HEK293 (cell line): ENCODE data around the gene RTN4RL2.
A peak's percentile ranks its signal among the peaks of the same experiment; 100 is the strongest.

Experiments used
- CTCF ChIA-PET: fragments of 350-600 bp; formaldehyde crosslinking; extraction: SDS; loops from one replicate; lab custom pipeline; 2021; ENCODE audit warnings: antibody characterized with exemption; lab: Yijun Ruan, JAX
- POLR2A ChIA-PET: fragments of 300-600 bp; formaldehyde crosslinking; extraction: SDS; loops from one replicate; lab custom pipeline; 2020; ENCODE audit warnings: antibody characterized with exemption, inconsistent platforms; lab: Yijun Ruan, JAX
- H3K27ac ChIP-seq: fragments of 200-500 bp; sonication (Bioruptor generic); 2 replicates; pipeline ENCODE4 v1.5.1; 2014; ENCODE audit warnings: low read depth, low read length, control low read depth, inconsistent platforms; ENCODE audit errors: extremely low read depth
- H3K36me3 ChIP-seq, 2 experiments: fragments of 200-500 bp in 1 of 2; sonication (Bioruptor generic) in 1 of 2; 1 replicate in 1 of 2; 2 replicates in 1 of 2; pipeline ENCODE4 v1.5.1; 2014 to 2017; ENCODE audit warnings: inconsistent platforms in 2 of 2, low read length in 2 of 2; ENCODE audit not compliant: control insufficient read depth in 2 of 2, insufficient read depth in 1 of 2
- H3K4me1 ChIP-seq: fragments of 200-500 bp; sonication (Bioruptor generic); 2 replicates; pipeline ENCODE4 v1.5.1; 2014; ENCODE audit warnings: mild to moderate bottlenecking, low read length, inconsistent platforms; ENCODE audit not compliant: control insufficient read depth, insufficient read depth
- H3K4me3 ChIP-seq: 2 replicates; pipeline ENCODE4 v1.5.1; 2011; ENCODE audit warnings: low read depth, mild to moderate bottlenecking, control low read depth, low read length, moderate library complexity
- H3K9me3 ChIP-seq: fragments of 200-500 bp; sonication (Bioruptor generic); 2 replicates; pipeline ENCODE4 v1.5.1; 2014; ENCODE audit warnings: low read depth, low read length, inconsistent platforms; ENCODE audit not compliant: control insufficient read depth, insufficient read depth
- CTCF ChIP-seq: fragments of 450-650 bp; formaldehyde crosslinking; IDR thresholded peaks from 2 replicates; pipeline ENCODE4 v1.5.1; 2016; ENCODE audit warnings: missing biosample characterization, missing genetic modification characterization
- GLIS1 ChIP-seq: fragments of 450-650 bp; formaldehyde crosslinking; IDR thresholded peaks from 2 replicates; pipeline ENCODE4 v1.5.1; 2016; ENCODE audit warnings: missing biosample characterization, missing genetic modification characterization
- GLIS2 ChIP-seq: fragments of 450-650 bp; formaldehyde crosslinking; IDR thresholded peaks from 2 replicates; pipeline ENCODE4 v1.5.1; 2016; ENCODE audit warnings: missing biosample characterization, missing genetic modification characterization
- MEIS1 ChIP-seq: sonication (generic); formaldehyde crosslinking; IDR thresholded peaks from 2 replicates; pipeline ENCODE4 v1.8.1; 2022; ENCODE audit warnings: missing genetic modification reagents, mild to moderate bottlenecking, borderline replicate concordance
- PRDM6 ChIP-seq: fragments of 450-650 bp; formaldehyde crosslinking; IDR thresholded peaks from 2 replicates; pipeline ENCODE4 v1.5.1; 2017; ENCODE audit warnings: missing biosample characterization, missing genetic modification characterization
- SP7 ChIP-seq: fragments of 450-650 bp; formaldehyde crosslinking; IDR thresholded peaks from 2 replicates; pipeline ENCODE4 v1.5.1; 2016; ENCODE audit warnings: missing biosample characterization, missing genetic modification characterization
- ZFP3 ChIP-seq: fragments of 450-650 bp; formaldehyde crosslinking; IDR thresholded peaks from 2 replicates; pipeline ENCODE4 v1.5.1; 2016; ENCODE audit warnings: low read depth, missing biosample characterization, missing genetic modification characterization
- ZNF132 ChIP-seq: fragments of 450-650 bp; formaldehyde crosslinking; IDR thresholded peaks from 2 replicates; pipeline ENCODE4 v1.5.1; 2017; ENCODE audit warnings: missing biosample characterization, missing genetic modification characterization, borderline replicate concordance
- ZNF174 ChIP-seq: fragments of 450-650 bp; formaldehyde crosslinking; IDR thresholded peaks from 2 replicates; pipeline ENCODE4 v1.5.0; 2017; ENCODE audit warnings: missing biosample characterization, mild to moderate bottlenecking, missing genetic modification characterization
- ZNF2 ChIP-seq: fragments of 450-650 bp; formaldehyde crosslinking; IDR thresholded peaks from 2 replicates; pipeline ENCODE4 v1.5.1; 2016; ENCODE audit warnings: missing biosample characterization, missing genetic modification characterization
- ZNF292 ChIP-seq: fragments of 450-650 bp; formaldehyde crosslinking; IDR thresholded peaks from 2 replicates; pipeline ENCODE4 v1.5.1; 2016; ENCODE audit warnings: low read depth, missing biosample characterization, missing genetic modification characterization, borderline replicate concordance
- ZNF518A ChIP-seq: fragments of 450-650 bp; formaldehyde crosslinking; conservative IDR thresholded peaks from 2 replicates; pipeline ENCODE4 v1.5.1; 2016; ENCODE audit warnings: low read depth, missing biosample characterization, missing genetic modification characterization
- ZNF521 ChIP-seq: fragments of 450-650 bp; formaldehyde crosslinking; IDR thresholded peaks from 2 replicates; pipeline ENCODE4 v1.5.1; 2017; ENCODE audit warnings: missing biosample characterization, mild to moderate bottlenecking, missing genetic modification characterization
- ZNF558 ChIP-seq: fragments of 450-650 bp; formaldehyde crosslinking; IDR thresholded peaks from 2 replicates; pipeline ENCODE4 v1.5.1; 2016; ENCODE audit warnings: missing biosample characterization, missing genetic modification characterization
- ZNF626 ChIP-seq: fragments of 450-650 bp; sonication (Bioruptor Pico); formaldehyde crosslinking; IDR thresholded peaks from 2 replicates; pipeline ENCODE4 v1.5.1; 2018; ENCODE audit warnings: missing biosample characterization, missing genetic modification characterization, inconsistent platforms
- ZNF837 ChIP-seq: fragments of 450-650 bp; formaldehyde crosslinking; IDR thresholded peaks from 2 replicates; pipeline ENCODE4 v1.5.1; 2016; ENCODE audit warnings: missing biosample characterization, missing genetic modification characterization
- ZSCAN4 ChIP-seq: fragments of 450-650 bp; formaldehyde crosslinking; IDR thresholded peaks from 2 replicates; pipeline ENCODE4 v1.5.1; 2017; ENCODE audit warnings: missing biosample characterization, missing genetic modification characterization

RTN4RL2 gene

GRCh38 chr11:57476047-57476756 lies 15.9 kb downstream of the RTN4RL2 start:
- Histone ChIP-seq H3K27ac (no peak overlapping the region), H3K9me3 (no peaks in the 10 kb centered on the region), H3K36me3 (peaks cover 0 to 11% of the 10 kb centered on the region in 2 experiments; a peak in 1 of 3 replicates), H3K4me1 (no peaks in the 10 kb centered on the region), H3K4me3 (no peak overlapping the region)
- TF ChIP-seq ZSCAN4: no peak
- POLR2A ChIA-PET: no interaction called here
- CTCF ChIA-PET: interaction anchor here (8.9 kb wide), 1 partner anchor 18 kb away, joined by 140 read pairs; the partner anchor contains the start of gene RTN4RL2

GRCh38 chr11:57476757-57477506 lies 16.6 kb downstream of the RTN4RL2 start:
- Histone ChIP-seq H3K9me3 (no peaks in the 10 kb centered on the region), H3K4me3 (no peak overlapping the region), H3K36me3 (peaks cover 0 to 7% of the 10 kb centered on the region in 2 experiments; a peak in 1 of 3 replicates), H3K27ac (no peak overlapping the region), H3K4me1 (no peaks in the 10 kb centered on the region)
- CTCF ChIA-PET: interaction anchor here (0.9 to 8.9 kb wide), 4 partner anchors 16 to 133 kb away, joined by 3 to 140 read pairs (median 6); partner anchors contain the start of gene RTN4RL2
- TF ChIP-seq ZNF292 (tag by site-specific recombination) (no peak), ZFP3 (tag by site-specific recombination) (no peak), ZNF174 (tag by site-specific recombination) (no peak), ZNF132 (tag by site-specific recombination) (no peak), SP7 (no peak), GLIS1 (tag by site-specific recombination) (peak; percentile 71), CTCF (tag by site-specific recombination) (0 out of 2 replicates have a peak, but pooled peaks have one; percentile 18), ZNF558 (no peak), ZNF521 (tag by site-specific recombination) (no peak), GLIS2 (tag by site-specific recombination) (peak; percentile 32; the same call in 1 of the 2 replicates), ZNF2 (tag by site-specific recombination) (no peak), ZNF626 (tag by site-specific recombination) (no peak)
- POLR2A ChIA-PET: no interaction called here

- POLR2A ChIA-PET: no interaction called here
- Histone ChIP-seq H3K27ac (no peak overlapping the region), H3K9me3 (no peaks in the 10 kb centered on the region), H3K4me1 (no peaks in the 10 kb centered on the region; the same call in 1 of the 2 replicates), H3K4me3 (no peak overlapping the region), H3K36me3 (peaks cover 0 to 4% of the 10 kb centered on the region in 2 experiments; a peak in 1 of 3 replicates)
- CTCF ChIA-PET: interaction anchor here (0.5 to 8.9 kb wide), 8 partner anchors 14 to 134 kb away, joined by 3 to 140 read pairs (median 4); partner anchors contain the start of genes RTN4RL2 and UBE2L6
- TF ChIP-seq ZNF837 (no peak), PRDM6 (tag by site-specific recombination) (no peak), MEIS1 (no peak), ZNF518A (tag by site-specific recombination) (no peak)
Measured at GRCh38 chr11:57477507-57478189, 17.3 kb downstream of the RTN4RL2 start.
